Measurements from ENCODE around the gene WDR82. TPM values are rescaled to one million over a fixed set of nuclear protein-coding genes. Genes with fewer than 3 reads are reported as not detected.

The WDR82 gene
- total and polyA plus RNA-seq, 2 experiments from 2014 or later: 25.2 to 71.8 TPM

- Histone ChIP-seq H3K27ac (ENCODE audit: low read depth) (no peak overlapping the region), H3K27me3 (ENCODE audit: insufficient read depth) (no peaks in the 10 kb centered on the region), H3K4me3 (no peak overlapping the region), H3F3A (replicated peaks; ENCODE audit: low read depth) (peaks cover 15% of the 10 kb centered on the region), H3K9me2 (ENCODE audit: insufficient read depth) (no peaks in the 10 kb centered on the region), H4K20me1 (replicated peaks; ENCODE audit: insufficient read depth) (peaks cover 38% of the 10 kb centered on the region), H3K36me3 (ENCODE audit: insufficient read depth) (peaks cover 72% of the 10 kb centered on the region), H3K4me2 (no peak overlapping the region), H3K4me1 (ENCODE audit: insufficient read depth) (no peaks in the 10 kb centered on the region), H3K79me2 (replicated peaks; ENCODE audit: insufficient read depth) (peaks cover 14% of the 10 kb centered on the region), H2AFZ (no peak overlapping the region)
- H3K36me3 Mint-ChIP-seq (ENCODE audit: low read depth): peaks cover 94% of the 10 kb centered on the region
- no peaks in the 10 kb centered on the region for H3K4me1 Mint-ChIP-seq
- H3K9me3 Mint-ChIP-seq: no peaks in the 10 kb centered on the region
- DNase-seq (ENCODE audit: low spot score): no peak
- no peak for TF ChIP-seq EZH2phosphoT487 (IDR thresholded peaks at IDR 0.05; ENCODE audit: unreplicated experiment)
- TF ChIP-seq EZH2 (IDR thresholded peaks at IDR 0.05; ENCODE audit: low read depth, unreplicated experiment): no peak
- TF ChIP-seq POLR2AphosphoS5 (IDR thresholded peaks at IDR 0.05; ENCODE audit: low read depth): no peak
- no peak for TF ChIP-seq ZNF462 (CRISPR knock-in tag; IDR thresholded peaks at IDR 0.05)
- TF ChIP-seq ZNF114 (CRISPR knock-in tag; IDR thresholded peaks at IDR 0.05): no peak
- no peak for TF ChIP-seq JUNB (IDR thresholded peaks at IDR 0.05; ENCODE audit: unreplicated experiment)
- TF ChIP-seq, protein P1, sequence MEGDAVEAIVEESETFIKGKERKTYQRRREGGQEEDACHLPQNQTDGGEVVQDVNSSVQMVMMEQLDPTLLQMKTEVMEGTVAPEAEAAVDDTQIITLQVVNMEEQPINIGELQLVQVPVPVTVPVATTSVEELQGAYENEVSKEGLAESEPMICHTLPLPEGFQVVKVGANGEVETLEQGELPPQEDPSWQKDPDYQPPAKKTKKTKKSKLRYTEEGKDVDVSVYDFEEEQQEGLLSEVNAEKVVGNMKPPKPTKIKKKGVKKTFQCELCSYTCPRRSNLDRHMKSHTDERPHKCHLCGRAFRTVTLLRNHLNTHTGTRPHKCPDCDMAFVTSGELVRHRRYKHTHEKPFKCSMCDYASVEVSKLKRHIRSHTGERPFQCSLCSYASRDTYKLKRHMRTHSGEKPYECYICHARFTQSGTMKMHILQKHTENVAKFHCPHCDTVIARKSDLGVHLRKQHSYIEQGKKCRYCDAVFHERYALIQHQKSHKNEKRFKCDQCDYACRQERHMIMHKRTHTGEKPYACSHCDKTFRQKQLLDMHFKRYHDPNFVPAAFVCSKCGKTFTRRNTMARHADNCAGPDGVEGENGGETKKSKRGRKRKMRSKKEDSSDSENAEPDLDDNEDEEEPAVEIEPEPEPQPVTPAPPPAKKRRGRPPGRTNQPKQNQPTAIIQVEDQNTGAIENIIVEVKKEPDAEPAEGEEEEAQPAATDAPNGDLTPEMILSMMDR (conservative IDR thresholded peaks at IDR 0.05; ENCODE audit: low read depth in 2 of 2): no peak
- no peak for TF ChIP-seq NANOG (IDR thresholded peaks at IDR 0.05; ENCODE audit: borderline replicate concordance)
- TF ChIP-seq, protein P2, sequence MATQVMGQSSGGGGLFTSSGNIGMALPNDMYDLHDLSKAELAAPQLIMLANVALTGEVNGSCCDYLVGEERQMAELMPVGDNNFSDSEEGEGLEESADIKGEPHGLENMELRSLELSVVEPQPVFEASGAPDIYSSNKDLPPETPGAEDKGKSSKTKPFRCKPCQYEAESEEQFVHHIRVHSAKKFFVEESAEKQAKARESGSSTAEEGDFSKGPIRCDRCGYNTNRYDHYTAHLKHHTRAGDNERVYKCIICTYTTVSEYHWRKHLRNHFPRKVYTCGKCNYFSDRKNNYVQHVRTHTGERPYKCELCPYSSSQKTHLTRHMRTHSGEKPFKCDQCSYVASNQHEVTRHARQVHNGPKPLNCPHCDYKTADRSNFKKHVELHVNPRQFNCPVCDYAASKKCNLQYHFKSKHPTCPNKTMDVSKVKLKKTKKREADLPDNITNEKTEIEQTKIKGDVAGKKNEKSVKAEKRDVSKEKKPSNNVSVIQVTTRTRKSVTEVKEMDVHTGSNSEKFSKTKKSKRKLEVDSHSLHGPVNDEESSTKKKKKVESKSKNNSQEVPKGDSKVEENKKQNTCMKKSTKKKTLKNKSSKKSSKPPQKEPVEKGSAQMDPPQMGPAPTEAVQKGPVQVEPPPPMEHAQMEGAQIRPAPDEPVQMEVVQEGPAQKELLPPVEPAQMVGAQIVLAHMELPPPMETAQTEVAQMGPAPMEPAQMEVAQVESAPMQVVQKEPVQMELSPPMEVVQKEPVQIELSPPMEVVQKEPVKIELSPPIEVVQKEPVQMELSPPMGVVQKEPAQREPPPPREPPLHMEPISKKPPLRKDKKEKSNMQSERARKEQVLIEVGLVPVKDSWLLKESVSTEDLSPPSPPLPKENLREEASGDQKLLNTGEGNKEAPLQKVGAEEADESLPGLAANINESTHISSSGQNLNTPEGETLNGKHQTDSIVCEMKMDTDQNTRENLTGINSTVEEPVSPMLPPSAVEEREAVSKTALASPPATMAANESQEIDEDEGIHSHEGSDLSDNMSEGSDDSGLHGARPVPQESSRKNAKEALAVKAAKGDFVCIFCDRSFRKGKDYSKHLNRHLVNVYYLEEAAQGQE (IDR thresholded peaks at IDR 0.05; ENCODE audit: unreplicated experiment): no peak
- TF ChIP-seq STAT1 (IDR thresholded peaks at IDR 0.05; ENCODE audit: unreplicated experiment): no peak
- peaks cover 3% of the 10 kb centered on the region for H3K27me3 Mint-ChIP-seq (ENCODE audit: insufficient read depth, low read depth, poor library complexity)
- H3K4me3 Mint-ChIP-seq: no peak overlapping the region
- no peak for ATAC-seq
- no peak overlapping the region for H3K27ac Mint-ChIP-seq
Observed at GRCh38 chr3:52256622-52257021, 21.8 kb downstream of the WDR82 start.

Data from GM23338 (cell line).